Daoy (cell line): ENCODE results near the gene CADM2. TPM values are rescaled to one million over a fixed set of nuclear protein-coding genes. Genes with fewer than 3 reads are reported as not detected.
"Not testable (repeated sequence)": the region's sequence is repeated elsewhere in the genome, so short reads cannot be mapped to it uniquely, and the experiment has no call there.

Experiments
- DNase-seq: peaks from one replicate; pipeline ENCODE4 v3.0.0-alpha.2; 2015; ENCODE audit warnings: low read depth
- total RNA-seq: library from RNA; depleted of rRNA; stranded (reverse); fragments of >200 nt; shearing (Covaris generic); gene quantifications from 2 replicates; pipeline ENCODE4 v1.2.3, GENCODE V29; 2014; rRNA removed

The CADM2 gene
- 0.46 TPM in 1 of 2 replicates, not detected in the other for total RNA-seq

DNA sequence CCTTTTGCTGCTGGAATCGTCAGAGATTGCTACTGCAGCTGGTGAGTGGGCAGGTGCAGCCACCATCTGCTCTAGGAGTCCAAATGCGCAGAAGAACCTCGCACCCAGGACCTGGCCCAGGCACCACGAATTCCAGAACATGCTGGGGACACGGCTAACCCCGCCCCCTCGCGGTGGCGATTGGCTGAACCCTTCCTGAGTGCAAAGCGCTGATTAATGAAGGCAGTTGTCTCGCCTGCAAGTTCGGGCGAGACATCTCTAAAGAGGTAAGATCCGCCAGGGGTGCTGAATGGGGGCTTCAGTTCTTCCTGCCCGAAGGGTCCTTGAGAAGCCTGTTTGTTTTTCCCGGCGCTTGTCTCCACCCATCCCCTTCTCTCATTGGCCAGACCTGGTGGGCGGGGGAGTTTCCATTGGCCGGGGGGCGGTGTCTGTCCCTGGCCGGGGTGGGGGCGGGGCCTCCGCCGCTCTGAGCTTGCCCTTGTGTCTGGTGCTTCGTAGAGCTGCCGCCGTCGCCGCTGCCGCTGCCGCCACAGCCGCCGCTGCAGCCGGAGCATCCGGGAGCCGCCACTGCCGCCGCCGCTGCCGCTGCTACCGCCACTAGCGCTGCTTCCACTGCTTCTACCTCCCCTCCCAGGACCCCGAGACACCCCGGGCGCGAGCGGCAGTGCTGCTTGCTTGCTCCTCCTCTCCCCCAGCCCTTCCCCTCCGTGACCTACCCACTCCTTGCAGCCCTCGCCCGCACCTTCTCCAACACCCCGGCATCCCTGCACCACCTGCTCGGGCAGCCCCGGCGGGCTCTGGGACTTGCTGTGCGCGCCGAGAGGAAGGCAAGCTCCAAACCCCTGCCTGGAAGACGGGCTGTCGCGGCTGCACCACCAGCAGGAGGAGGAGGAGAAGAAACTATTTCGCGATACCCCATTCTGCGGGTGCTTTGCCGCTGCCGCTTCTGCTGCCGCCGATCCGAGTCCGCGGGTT, at the start of gene CADM2:
TSS of gene CADM2 (plus strand) at position 495 of the 975 bp plus-strand sequence.
- DNase-seq: peak; percentile 64

DNA sequence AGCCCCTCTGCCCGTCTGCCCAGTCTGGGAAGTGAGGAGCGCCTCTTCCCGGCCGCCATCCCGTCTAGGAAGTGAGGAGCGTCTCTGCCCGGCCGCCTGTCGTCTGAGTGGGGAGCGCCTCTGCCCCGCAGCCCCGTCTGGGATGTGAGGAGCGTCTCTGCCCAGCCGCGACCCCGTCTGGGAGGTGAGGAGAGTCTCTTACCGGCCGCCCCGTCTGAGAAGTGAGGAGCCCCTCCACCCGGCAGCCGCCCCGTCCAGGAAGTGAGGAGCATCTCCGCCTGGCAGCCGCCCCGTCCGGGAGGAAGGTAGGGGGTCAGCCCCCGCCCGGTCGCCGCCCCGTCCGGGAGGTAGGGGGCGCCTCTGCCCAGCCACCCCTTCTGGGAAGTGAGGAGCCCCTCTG, 40.2 kb upstream of the CADM2 start:
- DNase-seq: not testable (repeated sequence)

DNA sequence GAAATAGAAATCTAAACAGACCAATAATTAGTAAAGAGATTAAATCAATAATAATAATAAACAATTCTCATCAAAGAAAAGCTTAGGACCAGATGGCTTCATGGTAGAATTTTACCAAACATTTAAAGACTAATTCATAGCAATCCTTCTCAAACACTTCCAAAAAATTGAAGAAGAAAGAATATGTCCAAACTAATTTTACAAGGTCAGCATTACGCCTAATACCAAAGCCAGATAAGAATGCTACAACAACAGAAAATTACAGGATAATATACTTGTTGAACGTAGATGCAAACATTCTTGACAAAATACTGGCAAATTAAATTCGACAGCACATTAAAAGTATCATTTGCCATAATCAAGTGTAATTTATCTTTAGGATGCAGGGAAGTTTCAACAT, 36.1 kb upstream of the CADM2 start:
- no peak for DNase-seq

DNA sequence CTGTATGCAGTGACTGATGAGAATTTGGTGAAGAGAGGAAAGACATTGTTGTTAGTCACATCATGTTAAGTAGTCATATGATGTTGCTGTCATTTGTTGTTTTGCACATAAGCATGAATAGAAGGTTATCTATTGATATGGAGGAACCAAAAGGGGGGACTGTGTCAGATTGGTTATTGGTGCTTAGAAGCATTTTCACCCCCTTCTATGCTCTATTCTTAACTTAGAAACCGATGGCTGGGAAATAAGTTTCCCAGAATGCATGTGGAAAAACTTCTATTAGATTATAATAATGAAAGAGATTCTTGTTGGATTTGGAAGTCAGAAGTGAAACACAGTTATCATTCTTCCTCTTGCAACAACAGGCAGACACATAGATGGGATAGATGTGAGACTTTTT, 33.2 kb upstream of the CADM2 start:
- no peak for DNase-seq

DNA sequence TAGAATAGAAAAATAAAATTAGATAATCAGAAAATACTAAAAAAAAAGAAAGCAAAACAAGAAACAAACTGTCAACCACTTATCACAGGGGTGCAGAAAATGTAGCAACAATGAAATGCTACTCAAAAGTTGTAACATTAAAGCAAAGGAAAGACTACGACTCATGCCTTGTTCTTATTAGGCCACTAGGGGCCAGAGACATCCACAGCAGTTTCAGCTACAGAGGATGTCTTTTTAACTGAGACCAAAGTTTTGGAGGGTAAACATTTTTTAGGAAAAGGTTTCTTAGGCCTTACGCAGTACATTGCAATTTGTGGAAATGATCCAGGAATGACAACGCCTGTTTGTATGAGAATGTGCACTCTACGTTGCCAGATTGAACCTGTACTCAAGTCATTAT, 15.4 kb upstream of the CADM2 start:
- no peak for DNase-seq

DNA sequence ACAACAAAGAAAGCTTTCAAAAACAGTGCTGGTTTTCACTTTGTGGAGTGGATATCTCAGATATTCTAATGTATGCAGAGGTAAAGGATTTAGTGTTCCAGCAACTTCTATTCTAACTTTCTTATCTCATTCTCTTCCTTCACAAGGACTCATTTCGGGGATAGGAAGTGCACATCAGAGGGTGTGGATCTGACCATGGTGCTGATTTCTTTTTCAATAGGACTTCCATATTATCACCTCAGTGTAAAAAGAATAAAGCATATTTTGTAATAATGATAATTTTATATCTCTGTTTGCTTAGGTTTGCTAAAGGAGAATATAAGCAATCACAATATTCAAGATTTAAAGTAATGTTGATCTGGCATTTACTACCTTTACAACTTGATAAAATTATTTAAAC, 12.5 kb upstream of the CADM2 start:
- DNase-seq: no peak

DNA sequence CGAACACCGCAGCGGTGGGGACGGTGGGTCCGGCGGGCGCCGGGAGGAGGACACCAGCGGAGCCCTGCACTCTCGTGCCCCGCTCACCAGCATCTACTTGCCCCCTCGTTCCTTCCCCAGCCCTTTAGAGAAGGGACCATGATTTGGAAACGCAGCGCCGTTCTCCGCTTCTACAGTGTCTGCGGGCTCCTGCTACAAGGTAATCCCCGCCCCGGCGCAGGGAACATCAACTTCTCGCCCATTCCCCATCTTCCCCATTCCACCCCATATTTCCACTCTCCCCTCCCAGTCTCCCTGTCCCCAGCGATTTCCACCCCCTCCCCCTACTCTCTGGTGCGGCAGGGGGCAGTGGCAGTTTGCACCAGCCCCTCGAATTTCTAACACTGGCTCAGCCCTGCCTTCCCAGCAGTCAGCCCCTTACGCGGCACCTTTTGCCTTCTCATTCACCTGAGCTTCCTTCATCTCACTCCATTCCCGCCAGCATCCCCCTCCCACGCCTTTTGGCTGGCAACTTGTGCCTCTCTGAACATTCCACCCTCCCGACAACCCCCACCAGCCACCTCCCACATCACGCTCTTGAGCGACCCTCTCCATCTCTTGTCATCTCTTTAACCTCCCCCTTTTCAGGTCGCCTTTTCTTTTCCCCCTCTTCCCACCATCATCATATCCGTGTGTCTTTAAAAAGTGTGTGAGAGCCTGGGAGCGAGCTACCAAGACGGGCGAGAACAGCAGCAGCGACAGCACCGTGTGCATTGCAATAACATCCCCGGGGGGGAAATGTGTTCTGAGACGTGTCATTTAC, 882 bp downstream of the CADM2 start:
- DNase-seq: no peak

DNA sequence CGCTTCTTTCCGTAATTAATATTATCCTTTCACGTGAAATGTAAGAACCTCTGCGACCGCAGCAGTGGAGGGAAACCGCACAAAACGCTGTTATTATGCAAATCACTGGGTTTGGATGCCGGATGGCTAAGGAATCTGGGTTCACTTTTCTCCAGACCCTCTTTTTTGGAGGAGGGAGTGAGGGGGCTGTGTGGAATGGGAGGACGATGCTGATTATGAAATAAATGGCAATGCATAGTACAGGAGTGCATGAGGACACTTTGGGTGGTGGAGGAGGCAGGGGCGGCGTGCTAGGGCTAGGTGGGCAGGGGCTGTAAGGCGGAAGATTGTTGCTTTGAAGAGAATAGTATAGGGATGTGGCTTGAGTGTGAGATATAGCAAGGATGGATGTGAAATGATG, 1.8 kb downstream of the CADM2 start:
- DNase-seq: no peak

DNA sequence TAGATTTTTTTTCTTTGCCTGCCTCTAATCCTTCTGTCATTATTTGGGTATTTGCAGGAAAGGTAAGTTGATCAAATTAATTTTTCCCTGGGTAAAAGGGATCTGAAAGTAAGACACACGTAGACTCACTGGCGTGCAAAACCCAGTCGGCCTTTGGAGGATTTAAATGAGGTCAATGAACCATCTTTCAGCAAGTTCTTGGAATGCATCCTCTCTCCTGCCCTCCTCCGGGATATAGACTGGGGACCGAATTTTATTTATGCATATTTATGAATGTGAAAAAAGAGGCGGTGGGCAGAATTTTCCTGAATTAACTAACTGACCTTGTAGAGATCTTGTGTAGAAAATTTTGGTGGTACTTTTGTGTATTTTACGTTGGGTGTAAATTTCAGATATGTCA, 2.2 kb downstream of the CADM2 start:
- no peak for DNase-seq

DNA sequence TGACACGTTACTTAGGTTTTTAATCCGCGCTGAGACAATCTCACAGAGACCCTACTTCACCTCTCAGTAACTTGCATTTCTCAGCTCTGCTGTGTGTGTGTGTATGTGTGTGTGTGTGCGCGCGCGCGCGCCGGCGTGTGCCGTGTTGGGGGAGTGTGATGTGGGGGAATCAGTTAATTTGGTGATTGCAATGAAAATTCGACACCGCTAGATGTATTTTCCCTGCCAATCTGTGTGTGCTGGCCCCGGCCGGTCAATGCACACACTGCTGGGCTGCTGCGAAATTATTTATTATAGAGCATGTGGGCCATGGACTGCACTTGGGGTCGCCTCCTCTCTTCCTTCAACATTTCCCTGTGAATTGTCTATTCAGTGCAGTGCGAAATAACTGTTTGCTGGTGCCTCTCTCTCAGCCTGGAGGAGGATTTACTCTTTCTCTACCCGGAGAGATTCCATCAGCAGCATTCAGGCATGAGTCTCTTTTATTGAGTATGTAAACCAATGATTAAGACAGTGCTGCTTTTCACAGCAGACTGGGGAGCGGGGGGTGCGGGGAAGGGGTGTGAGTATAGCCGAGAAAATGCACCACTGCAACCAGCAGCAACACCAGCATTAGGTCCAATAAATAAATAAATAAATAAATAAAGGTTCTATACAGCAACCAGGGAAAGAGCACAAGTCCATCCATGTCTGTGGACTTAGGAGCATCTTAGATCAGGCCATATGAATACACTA, 2.9 kb downstream of the CADM2 start:
- no peak for DNase-seq

DNA sequence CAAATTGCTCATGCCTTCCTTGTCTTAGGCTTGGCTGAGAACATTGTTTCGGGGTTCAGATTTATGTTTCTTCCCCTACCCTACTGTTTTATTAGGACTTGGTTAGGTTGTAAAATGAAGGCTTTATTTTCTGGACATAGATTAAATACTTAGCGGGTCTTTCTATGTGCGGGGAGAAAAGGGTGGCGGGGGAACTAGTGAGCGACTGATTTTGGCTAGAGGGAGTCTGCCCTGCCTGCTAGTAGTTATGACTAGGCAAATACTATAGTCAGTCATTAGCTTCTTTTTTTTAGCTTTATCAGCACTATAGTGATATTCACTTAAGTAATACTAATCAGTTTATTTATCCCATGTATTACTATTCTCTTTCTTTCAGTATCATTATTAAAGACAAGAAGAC, 3.6 kb downstream of the CADM2 start:
- DNase-seq: no peak

DNA sequence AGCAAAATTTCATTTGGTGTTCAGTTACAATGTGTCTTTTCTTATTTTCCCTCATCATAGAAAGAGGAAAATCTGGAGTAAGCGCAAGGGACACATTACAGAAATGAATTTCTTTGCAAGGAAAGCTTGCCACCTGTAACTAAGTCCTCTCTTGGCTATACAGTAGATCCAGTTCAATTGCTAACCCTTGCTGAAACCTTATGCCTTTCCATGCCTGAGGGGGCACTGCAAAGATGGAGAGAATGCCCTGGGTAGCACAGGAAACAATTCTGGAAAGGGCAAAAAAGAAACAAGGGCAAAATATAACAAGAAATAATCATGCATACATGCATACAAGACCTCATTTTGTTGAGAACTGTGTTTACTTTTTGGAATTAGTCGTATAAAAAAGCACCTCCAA, 4.3 kb downstream of the CADM2 start:
- DNase-seq: no peak

DNA sequence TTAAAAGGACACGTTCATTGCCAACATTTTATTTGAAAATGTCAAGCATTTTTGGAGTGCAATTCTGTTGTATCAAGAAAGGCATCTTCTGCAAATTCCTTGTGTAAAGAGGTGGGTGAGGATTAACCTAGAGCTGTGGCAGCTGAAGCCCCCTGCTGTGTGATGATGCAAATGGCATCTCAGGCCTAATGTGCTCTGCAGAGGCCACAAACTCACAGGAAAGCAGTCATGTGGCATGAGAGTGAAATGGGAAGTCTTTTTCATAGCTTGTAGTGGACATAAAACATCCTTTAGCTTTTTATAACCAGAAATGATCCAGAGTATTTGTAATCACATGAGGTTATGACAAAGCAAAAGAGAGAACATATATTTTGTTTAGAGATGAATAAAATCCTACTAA, 6.4 kb downstream of the CADM2 start:
- peak; percentile 2 for DNase-seq

DNA sequence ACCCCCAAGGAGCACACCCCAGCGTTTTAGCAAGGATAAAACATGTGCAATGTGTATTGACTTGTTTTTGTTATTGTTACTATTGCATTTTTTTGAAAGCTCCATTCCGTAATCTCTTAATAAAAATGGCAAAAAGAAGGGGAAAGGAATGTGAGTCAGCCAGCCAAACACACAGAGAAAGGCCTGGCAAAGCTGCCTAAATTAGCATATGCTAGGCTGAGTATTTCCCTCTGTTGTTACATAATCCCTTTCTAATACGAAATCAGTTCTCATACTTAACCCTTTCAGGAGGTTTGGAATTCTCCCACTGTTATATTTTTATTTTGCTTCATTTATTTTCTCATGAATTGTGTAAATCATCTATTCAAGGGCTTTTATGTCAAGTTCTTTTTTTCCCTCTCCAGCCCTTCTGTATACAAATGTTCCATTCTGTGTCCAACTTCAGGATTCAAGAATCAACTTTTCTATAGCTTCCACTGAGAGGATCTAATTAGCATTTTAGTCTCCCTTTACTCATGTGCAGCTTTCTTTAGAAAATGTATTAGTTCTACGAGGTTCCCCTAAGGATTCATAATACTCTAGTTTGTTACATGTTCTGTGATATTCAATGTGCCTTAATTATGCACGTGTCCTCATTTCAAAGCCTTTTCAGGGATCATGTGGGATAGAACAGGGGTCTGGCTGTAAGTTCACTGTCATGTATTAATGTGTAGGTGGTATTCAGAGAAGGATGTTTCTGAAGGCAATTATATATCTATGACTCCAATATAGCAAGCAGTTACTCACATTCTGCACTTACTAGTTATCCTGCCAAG, 9.2 kb downstream of the CADM2 start:
- DNase-seq: no peak

DNA sequence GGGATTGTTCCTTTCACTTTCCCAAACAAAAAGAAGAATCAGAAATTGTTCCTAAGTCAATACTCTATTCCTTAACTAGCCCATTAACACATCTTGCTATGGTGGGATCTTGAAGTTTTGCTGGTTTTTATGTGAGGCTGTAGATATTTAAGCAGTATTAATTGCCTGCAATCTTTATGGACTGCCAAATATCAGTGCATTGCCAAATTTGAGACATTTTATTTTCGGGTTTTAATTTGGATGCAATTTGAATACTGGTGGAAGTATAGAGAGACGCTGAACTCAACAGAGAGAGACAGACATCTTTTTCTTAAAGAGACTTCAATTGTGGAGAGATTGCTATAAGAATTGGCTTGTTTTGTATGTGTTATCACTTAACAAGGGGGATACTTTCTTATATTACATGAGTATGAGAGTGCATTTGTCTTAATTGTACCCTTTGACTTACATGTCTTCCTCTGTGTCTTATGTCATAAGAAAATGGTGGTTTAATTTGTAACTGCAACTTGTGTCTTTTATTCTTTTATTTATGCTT, 10.0 kb downstream of the CADM2 start:
- DNase-seq: no peak

DNA sequence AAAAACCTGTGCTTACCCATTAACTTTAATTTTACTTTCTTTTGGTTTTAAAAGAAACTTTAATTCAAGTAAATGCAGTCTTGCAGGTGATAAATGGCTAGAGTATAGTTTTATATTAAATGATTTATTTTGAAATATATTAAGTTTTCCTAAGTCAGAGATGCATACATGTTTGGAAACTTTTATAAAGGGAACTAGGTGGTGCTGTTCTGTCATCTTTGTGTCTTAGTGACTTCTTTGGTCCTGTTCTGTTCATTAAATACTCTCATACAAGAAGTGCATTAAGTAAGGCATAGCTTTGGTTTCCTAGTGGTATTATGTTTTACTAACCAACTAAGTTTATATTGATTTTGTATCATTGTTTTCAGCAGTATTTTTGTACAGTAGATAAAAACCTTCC, 15.6 kb downstream of the CADM2 start:
- no peak for DNase-seq

DNA sequence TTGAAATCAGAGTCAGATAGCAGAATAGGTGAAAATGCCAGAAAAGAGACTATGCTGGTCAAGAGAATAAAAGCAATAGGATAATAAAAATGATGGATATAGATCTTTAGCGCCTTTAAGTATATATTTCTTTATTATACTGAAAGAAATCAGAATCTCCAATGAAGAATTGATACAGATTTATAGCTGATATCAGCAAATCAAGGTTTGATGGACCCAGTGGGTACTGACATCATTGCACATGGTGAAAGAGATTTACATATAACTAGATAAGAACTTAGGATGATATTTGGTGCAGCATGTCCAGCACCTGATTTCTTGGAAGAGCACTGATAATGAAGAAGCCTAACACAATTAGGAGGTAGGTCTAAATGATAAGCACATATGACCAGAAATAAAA, 18.2 kb downstream of the CADM2 start:
- no peak for DNase-seq

DNA sequence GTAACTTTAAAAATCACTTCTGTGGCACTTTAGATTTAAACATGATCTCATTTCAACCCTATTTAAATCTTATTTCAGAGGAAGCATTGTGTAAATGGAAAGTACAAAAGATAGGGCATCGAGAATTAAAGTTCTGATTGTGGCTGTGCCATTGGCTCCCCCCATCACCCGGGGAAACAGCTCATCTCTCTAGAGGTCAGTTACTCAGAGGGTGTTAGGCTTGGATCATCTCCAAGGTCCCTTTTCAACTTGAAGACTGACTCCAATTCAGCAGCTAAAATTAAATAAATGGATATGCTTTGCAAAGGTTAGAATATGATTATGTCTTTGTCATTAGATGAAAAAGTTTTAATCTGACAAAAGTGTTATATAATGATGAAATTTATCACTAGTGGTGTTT, 20.1 kb downstream of the CADM2 start:
- DNase-seq: no peak

DNA sequence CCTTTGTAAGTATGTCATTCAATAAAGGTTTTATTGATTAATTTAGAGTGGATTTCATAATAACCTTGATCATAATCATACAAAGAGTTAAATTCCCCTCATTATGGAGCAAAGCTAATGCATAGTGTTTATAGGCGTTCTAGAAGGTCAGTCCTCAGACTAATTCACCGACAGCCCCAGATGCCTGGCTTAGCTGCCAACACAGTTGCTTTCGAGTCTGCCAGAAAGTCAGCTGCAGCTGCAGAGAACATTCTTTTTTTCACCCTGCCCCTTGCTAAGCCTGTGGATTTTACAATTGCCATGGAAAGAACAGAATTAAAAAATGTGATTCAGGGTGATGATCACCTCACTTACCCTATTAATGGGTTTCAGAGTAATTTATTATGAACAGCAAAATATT, 21.2 kb downstream of the CADM2 start:
- DNase-seq: no peak

DNA sequence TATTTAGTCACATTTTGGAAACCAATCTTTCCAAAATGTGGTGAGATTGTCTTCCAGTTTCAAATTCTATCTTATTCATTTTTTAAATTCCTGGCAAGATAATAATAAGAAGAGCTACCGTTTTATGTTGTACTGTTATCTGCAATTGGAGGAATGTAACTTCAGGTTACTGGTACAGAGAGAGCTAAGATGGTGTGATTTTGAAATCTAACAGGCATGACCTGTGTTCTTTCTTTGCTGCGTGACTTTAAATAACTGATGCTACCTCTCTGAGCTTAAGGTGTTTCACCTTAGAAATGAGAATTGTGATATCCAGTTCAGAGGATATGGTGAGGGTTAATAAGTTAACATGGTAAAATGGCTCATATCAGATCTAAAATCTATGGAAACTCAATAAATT, 21.7 kb downstream of the CADM2 start:
- no peak for DNase-seq

DNA sequence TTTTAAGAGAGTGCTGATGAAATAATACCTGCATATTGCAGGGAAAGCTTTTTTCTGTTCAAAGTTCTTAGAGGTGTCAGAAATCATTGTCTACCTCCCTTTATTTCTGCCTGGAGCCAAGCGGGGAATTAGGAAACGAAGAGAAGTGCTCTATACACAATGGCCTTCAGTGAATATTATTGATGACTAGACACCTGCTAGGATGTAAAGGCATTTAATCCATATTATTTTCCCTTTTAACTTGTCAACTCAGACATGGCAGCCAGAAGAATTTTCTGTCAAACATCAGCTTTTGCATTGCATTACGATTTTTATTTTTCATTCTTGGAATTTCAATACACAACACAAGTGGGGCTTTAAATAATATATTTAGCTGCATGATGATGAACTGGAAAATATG, 24.7 kb downstream of the CADM2 start:
- no peak for DNase-seq
